IPS DF 4.7 (cell line): ENCODE data around the gene TRIOBP.

Experiments used
- DNase-seq: peaks from one replicate; pipeline ENCODE4 v3.0.0-alpha.2; 2013; ENCODE audit warnings: low spot score; ENCODE audit errors: extremely low read depth

TRIOBP gene

GRCh38 chr22:37749226-37749625 lies 52.4 kb downstream of the TRIOBP start:
- no peak for DNase-seq

- no peak for DNase-seq
Observed at GRCh38 chr22:37749831-37750595, 53.2 kb downstream of the TRIOBP start.

GRCh38 chr22:37750596-37751162 lies 53.8 kb downstream of the TRIOBP start:
- no peak for DNase-seq

- no peak for DNase-seq
Observed at GRCh38 chr22:37751449-37752188, 54.8 kb downstream of the TRIOBP start.

- no peak for DNase-seq
Observed at GRCh38 chr22:37752189-37753087, 55.6 kb downstream of the TRIOBP start.

GRCh38 chr22:37753746-37754145 lies 56.9 kb downstream of the TRIOBP start:
- DNase-seq: no peak

GRCh38 chr22:37757663-37758062 lies 60.8 kb downstream of the TRIOBP start:
- no peak for DNase-seq

GRCh38 chr22:37758694-37759093 lies 61.8 kb downstream of the TRIOBP start:
- DNase-seq: no peak

GRCh38 chr22:37759281-37759680 lies 62.4 kb downstream of the TRIOBP start:
- DNase-seq: no peak

GRCh38 chr22:37760152-37760551 lies 63.3 kb downstream of the TRIOBP start:
- no peak for DNase-seq

GRCh38 chr22:37762389-37762836 lies 65.6 kb downstream of the TRIOBP start:
- DNase-seq: no peak

- no peak for DNase-seq
Observed at GRCh38 chr22:37763012-37763411, 66.2 kb downstream of the TRIOBP start.

GRCh38 chr22:37763652-37764051 lies 66.8 kb downstream of the TRIOBP start:
- no peak for DNase-seq

- DNase-seq: no peak
Observed at GRCh38 chr22:37764622-37765021, 67.8 kb downstream of the TRIOBP start.

- no peak for DNase-seq
Observed at GRCh38 chr22:37765498-37765897, 68.7 kb downstream of the TRIOBP start.

- DNase-seq: no peak
Observed at GRCh38 chr22:37765953-37766576, 69.2 kb downstream of the TRIOBP start.

GRCh38 chr22:37768273-37768672 lies 71.4 kb downstream of the TRIOBP start:
- no peak for DNase-seq

- no peak for DNase-seq
Observed at GRCh38 chr22:37769056-37769455, 72.2 kb downstream of the TRIOBP start.

- no peak for DNase-seq
Observed at GRCh38 chr22:37771081-37771480, 74.2 kb downstream of the TRIOBP start.

GRCh38 chr22:37771702-37772427 lies 75.0 kb downstream of the TRIOBP start:
- no peak for DNase-seq
